NAMALWA (cell line): ENCODE data around the gene FAM241A.

ENCODE experiments used
- DNase-seq: peaks from one replicate; pipeline ENCODE4 v3.0.0-alpha.2; 2015; ENCODE audit warnings: low spot score

FAM241A gene

DNA sequence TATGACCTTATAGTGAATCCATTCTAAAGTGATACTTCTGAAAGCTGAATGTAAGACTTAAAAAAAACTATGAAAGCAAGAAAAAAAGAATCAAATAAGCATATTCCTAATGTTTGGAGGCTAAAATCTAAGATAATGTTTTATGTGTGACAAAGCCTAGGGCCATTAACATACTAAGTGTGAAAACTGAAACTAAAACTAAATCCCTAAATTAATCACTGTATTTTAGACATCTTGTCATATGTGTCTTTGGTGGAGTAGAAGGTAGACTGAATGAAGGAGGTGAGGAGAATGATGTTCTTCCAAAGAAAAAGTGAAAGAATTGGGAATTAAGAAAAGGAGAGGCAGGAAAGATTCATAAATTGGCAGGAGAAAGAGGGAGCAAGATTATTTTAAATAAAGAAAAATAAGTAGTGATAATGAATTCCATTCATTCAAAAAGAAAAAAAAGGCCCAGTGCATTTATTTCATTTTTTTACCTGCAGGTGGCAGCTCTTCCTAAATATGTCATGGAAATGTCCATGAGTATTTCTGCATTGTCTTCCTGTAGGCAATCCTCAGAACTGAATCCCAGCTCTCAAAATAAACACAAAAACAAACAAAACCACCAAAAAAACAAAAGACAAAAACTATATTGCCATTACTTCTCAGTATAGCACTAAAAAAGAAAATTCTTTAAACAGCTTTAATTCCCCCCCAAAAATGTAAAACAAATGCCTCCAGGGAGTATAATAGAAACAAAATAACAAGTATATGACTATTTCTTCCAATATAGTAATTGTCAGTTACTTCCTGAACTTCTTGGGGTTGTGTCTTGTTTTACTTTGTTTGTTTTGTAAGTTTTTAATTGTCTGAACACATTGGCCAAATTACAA is 69.4 kb downstream of the FAM241A start:
- DNase-seq: peak; percentile 39

DNA sequence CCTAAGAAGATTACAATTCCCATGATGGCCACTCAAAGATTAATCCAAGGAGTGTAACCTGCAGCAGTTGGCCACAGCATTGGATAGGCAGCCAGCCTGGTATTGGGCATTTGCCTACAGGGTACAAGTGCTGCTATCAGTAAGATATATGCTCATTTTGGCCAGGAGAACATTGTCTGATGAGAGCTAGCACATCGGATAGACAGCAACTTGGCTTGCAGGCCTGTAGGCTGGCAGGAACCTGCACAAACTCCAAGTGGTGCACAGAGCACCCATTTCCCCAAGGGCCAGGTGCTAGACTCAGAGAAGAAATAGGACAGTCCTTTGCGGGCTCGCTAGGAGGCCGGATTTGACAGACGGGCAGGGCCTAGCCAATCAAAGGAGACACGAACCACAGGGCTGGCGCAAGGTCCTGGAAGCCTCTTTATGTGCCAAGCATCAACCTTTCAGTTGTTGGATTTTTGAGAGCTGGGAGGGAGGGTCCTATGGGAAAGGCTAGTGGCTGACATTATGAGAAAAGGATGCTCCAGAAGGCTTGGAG is 74.6 kb downstream of the FAM241A start:
- no peak for DNase-seq

DNA sequence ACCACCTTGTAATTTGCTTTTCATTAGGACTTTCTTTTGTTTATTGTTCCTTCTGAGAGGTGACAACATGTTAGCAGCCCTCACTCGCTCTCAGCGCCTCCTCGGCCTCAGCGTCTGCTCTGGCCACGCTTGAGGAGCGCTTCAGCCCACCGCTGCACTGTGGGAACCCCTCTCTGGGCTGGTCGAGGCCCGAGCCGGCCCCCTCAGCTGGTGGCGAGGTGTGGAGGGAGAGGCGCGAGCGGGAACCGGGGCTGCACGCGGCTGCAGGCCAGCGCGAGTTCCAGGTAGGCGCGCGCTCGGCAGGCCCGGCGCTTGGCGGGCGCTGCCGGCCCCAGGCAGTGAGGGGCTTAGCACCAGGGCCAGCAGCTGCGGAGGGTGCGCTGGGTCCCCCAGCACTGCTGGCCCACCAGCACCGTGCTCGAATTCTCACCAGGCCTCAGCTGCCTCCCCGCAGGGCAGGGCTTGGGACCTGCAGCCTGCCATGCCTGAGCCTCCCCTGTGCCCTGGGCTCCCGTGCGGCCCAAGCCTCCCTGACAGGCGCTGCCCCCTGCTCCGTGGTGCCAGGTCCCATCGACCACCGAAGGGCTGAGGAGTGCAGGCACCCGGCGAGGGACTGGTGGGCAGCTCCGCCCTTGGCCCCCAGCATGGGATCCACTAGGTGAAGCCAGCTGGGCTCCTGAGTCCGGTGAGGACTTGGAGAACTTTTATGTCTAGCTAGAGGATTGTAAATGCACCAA is 77.1 kb downstream of the FAM241A start:
- DNase-seq: no peak

DNA sequence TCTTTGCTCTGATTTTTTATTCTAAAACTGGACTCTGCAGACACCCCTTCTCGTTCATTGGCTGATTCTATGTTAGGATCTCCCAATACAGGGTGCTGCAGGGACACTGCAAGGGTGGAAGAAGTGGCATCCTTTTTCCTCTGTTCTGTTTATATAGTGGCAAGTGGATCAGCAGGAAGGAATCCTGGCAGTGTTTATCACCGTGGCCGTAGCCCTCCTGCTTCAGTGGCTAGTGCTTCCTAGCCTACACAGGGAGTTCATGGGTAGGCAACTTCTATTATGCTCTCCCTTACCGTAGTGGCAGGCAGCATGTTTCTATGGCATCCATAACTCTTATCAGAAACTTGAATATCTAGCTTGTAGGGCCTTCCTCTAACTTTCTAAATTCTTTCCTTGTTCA is 79.9 kb downstream of the FAM241A start:
- no peak for DNase-seq

DNA sequence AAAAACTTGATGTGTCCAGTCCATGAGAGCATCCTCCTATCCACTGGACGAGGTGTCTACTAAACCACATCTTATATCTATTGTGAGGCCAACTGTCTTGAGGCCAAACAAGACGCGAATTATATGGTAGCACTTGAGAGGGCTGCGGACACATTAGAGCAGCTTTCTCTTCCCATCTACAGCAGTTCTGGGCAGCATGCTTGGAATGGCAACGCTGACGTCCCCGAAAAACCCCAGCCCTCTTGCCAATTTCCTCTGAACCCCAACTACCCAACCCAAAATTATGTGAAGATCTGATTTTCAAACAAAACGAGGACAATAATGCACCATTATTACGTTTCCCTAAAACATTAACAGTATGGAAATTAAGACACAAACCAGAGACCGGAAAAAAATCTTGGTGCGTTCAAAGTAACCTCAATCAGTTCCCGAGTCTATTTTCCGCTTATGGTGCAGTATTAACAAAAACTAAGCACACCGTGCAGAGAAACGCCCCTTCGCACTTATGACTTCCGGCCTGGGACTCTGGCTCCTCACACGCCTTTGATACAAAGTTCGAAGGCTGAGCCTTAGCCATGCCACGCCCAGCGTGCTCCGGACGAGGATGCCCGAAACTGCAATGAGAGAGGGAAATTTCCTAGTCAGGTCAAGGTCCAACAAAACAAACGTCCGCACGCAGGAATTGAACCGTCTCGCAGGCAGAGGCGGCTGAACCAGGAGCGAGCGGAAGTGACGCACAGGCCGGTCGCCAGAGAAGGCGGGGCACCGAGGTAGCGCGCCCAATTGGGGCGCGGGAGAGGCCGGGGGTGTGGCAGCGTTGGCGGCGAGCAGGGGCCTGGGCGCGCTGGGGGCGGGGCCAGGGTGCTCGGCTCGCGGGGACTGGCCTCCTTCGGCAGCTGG is 85.9 kb downstream of the FAM241A start:
- peak; percentile 98 for DNase-seq

DNA sequence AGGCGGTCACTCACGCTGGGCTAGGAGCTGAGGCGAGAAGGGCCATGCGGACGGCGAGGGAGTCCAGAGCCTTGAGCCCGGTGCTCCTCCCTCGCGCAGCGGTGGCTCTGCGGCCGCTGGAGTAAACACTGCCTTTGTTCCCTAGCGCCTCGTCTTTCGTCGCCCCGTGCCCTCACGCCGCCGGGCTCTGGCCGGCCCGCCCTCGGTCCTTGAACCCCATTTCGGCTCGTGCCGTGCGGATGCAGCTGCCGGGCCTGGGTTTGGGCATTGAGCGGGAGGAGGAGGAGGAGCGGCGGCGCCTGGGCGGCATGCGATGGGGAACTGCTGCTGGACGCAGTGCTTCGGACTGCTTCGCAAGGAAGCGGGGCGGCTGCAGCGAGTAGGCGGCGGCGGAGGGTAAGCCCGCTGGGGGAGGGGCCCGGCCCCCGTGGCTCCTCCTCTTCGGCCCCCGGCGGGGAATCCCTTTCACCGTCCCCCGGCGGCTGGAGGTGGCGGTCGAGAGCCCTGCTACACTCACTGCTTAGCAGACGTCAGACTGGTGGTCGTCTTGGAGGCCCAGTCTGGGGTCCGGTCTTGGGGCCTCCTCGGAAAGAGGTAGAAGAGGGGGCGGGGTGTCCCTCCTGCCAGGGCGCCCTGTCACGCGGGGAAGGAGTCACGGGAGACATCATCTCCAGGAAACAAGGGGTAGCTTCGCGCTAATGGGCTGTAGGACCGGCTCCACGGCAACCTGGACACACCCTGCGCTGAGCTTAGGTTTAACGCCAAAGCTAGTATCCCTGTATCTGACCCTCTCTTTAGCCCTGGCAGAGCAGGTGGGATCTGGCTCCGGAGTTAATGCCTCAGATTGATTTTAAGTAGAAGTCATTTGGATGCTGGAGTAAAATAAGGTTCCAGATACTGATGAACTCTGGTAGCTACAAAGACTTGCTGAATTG is 86.8 kb downstream of the FAM241A start, which contains the start of gene AP1AR:
AP1AR (plus strand) TSS at position 9 of the 935 bp plus-strand sequence; CDS start at position 314, 305 bp downstream.
- DNase-seq: peak; percentile 91

DNA sequence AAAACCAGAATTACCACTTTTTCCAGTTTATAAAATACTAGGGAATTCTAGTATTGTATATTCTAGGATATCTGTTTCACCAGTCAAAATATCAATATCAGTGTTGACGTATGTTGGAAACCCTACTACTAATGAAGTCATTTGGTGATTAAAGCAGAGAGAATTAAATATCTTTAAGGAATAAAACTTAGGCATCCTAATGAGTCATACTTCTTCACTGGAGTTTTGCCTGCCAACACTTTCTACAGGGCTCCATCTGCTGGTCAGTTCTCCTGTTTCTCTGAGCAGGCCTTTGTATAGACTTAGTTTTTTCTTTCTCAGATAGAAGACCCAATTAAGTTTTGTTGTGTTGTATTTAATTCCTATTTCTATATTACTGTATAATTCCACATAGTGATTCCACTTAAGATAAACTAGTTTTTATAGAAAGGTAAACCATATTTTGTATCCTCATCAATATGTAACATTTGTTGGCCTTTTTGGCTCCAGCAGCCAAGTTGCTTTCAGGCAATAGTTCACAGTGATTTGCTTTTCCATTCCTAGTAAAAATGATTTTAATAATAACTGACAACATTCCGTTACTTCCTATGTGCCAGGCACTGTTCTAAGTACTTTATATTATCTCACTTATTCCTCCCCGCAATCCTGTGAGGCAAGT is 89.8 kb downstream of the FAM241A start:
- DNase-seq: peak; percentile 82

DNA sequence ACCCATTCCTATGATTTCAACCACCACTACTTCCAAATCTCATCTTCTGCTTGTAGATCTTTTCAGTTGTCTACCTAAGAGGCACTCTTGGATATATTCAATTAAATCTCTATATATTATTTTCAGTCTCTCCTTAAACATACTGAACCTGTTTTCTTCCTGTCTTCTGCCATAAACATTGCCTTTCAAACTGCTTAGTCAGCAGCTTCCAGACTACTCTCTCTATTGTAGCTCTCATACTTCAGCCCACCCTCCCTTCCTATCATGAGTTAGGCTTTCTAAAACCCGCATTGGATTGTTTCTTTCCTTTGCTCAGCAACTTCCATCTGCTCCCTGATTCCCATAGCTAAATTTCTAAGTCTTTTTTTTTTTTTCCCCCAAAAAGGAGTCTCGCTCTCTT is 90.8 kb downstream of the FAM241A start:
- DNase-seq: no peak

DNA sequence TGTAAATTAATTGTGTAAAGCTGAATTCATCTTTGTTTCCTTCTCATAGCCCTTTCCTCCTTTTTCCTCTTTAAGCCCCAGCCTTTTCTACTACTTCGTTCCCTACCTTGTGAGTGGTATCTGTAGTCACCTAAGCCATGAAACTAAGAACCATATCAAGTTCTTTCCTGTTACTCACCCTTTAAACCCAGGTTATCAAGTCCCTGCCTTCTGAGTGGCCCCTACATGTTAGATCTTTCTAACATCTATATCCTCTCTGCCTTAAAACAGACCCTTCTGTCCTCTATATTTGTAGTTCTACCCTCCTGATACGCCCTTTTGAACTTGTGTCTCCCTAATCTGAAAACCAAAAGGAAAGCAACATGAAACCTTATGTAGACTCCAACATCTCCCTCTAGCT is 93.6 kb downstream of the FAM241A start:
- DNase-seq: no peak
